T-cell (primary cell): ENCODE data around the gene AKAP6. TPM values are rescaled to one million over a fixed set of nuclear protein-coding genes. Genes with fewer than 3 reads are reported as not detected.

Experiments used
- ATAC-seq, 4 experiments: fragments of 200-7000 bp in 3 of 4; fragments of 150-1000 bp in 1 of 4; cut with Tn5 transposase; replicated peaks in 1 of 4; 1 replicate in 3 of 4; 2 replicates in 1 of 4; pipeline ENCODE4 v1.10.0; 2021; ENCODE audit warnings: moderate library complexity in 3 of 4, mild to moderate bottlenecking in 2 of 4, moderate number of reproducible peaks in 1 of 4
- CTCF ChIA-PET, 2 donors: fragments of 300-600 bp; sonication (Branson Sonifier 250); formaldehyde crosslinking; loops; one replicate each; lab custom pipeline; 2022; ENCODE audit warnings: antibody characterized with exemption in 2 of 2; lab: Charles Lee
- POLR2A ChIA-PET, 2 donors: fragments of 300-600 bp; sonication (Branson Sonifier 250); formaldehyde crosslinking; loops; one replicate each; lab custom pipeline; 2022; ENCODE audit warnings: antibody characterized with exemption in 2 of 2; lab: Charles Lee
- DNase-seq, 35 experiments: peaks; one replicate each; pipeline versions ENCODE4 v3.0.0 to v3.0.0-alpha.2; 2013 to 2023
- H3K27ac ChIP-seq: one replicate; pipeline ENCODE4 v1.5.1; 2013; ENCODE audit warnings: low read length
- H3K27me3 ChIP-seq, 2 experiments: replicated peaks in 1 of 2; 1 replicate in 1 of 2; 2 replicates in 1 of 2; pipeline versions ENCODE4 v1.6.1 to v1.7.0; 2013; ENCODE audit warnings: low read length in 1 of 2, mixed read lengths in 1 of 2; ENCODE audit not compliant: control insufficient read depth in 2 of 2, insufficient read depth in 2 of 2; ENCODE audit errors: extremely low read depth in 1 of 2
- H3K36me3 ChIP-seq, 2 donors: 1 replicate in 1 of 2; 2 replicates in 1 of 2; pipeline versions ENCODE4 v1.6.1 to v1.7.0; 2013; ENCODE audit warnings: low read length in 1 of 2; ENCODE audit not compliant: control insufficient read depth in 2 of 2, insufficient read depth in 1 of 2; ENCODE audit errors: extremely low read depth in 1 of 2
- H3K4me1 ChIP-seq, 2 experiments: 1 replicate in 1 of 2; 2 replicates in 1 of 2; pipeline versions ENCODE4 v1.6.1 to v1.7.0; 2013; ENCODE audit warnings: low read length in 2 of 2, mixed read lengths in 1 of 2; ENCODE audit not compliant: insufficient read depth in 2 of 2, control insufficient read depth in 1 of 2; ENCODE audit errors: extremely low read depth in 1 of 2
- H3K4me3 ChIP-seq, 2 donors: 1 replicate in 1 of 2; 2 replicates in 1 of 2; pipeline versions ENCODE4 v1.5.1 to v1.7.0; 2013; ENCODE audit warnings: mild to moderate bottlenecking in 2 of 2, low read length in 1 of 2, moderate library complexity in 1 of 2; ENCODE audit not compliant: control insufficient read depth in 1 of 2; ENCODE audit errors: extremely low read depth in 1 of 2
- H3K9me3 ChIP-seq: 2 replicates; pipeline ENCODE4 v1.7.0; 2013
- H3K27ac Mint-ChIP-seq, 2 donors: one replicate each; pipeline ENCODE4 v1.8.0; 2020 to 2021; ENCODE audit warnings: mild to moderate bottlenecking in 2 of 2, mixed read lengths in 2 of 2
- H3K27me3 Mint-ChIP-seq, 2 donors: one replicate each; pipeline ENCODE4 v1.8.0; 2021 to 2022; ENCODE audit warnings: mixed read lengths in 2 of 2
- H3K36me3 Mint-ChIP-seq: one replicate; pipeline ENCODE4 v1.8.0; 2021; ENCODE audit warnings: mixed read lengths
- H3K4me1 Mint-ChIP-seq, 3 donors: one replicate each; pipeline ENCODE4 v1.8.0; 2020 to 2022; ENCODE audit warnings: mixed read lengths in 3 of 3, mild to moderate bottlenecking in 1 of 3
- H3K4me3 Mint-ChIP-seq, 3 donors: one replicate each; pipeline ENCODE4 v1.8.0; 2020 to 2022; ENCODE audit warnings: mild to moderate bottlenecking in 3 of 3, mixed read lengths in 3 of 3, moderate library complexity in 3 of 3
- H3K9me3 Mint-ChIP-seq, 3 donors: one replicate each; pipeline ENCODE4 v1.8.0; 2020 to 2022; ENCODE audit warnings: mixed read lengths in 3 of 3
- WGBS: methylation state at CpG from one replicate; pipeline ENCODE4 v1.1.5; 2013; ENCODE audit warnings: missing lambda C conversion rate; ENCODE audit not compliant: insufficient coverage; 5-methylcytosine and 5-hydroxymethylcytosine counted together
- total RNA-seq, 35 experiments: library from RNA in 6 of 35; stranded (reverse) in 6 of 35; fragments of 120-200 nt in 1 of 35; gene quantifications; one replicate each; pipeline versions ENCODE4 v1.2.1 to v1.2.4 and lab custom pipeline; 2013 to 2026

Gene AKAP6
- total RNA-seq = 1 to 10 TPM; 1.7 to 6.6 (median 2.6) TPM
- total RNA-seq (2013) = 2.8 TPM
- total RNA-seq (lab: John Stamatoyannopoulos, UW) = 0.65 to 4.9 (median 1.6) reads per million in 29 experiments

GRCh38 chr14:32329146-32329545 lies at the start of gene AKAP6:
Gene AKAP6, plus strand, starts transcription at chr14:32329298. Its CDS starts 104,196 bp downstream, at chr14:32433494.
- Mint-ChIP-seq H3K36me3 (no peaks in the 10 kb centered on the region), H3K27ac (no peak within 1 kb of the TSS), H3K9me3 (peaks cover 0 to 14% (median 13%) of the 10 kb centered on the region in 3 donors), H3K27me3 (no peaks in the 10 kb centered on the region), H3K4me3 (no peak within 1 kb of the TSS), H3K4me1 (peaks cover 0 to 3% (median 0%) of the 10 kb centered on the region in 3 donors)
- Histone ChIP-seq H3K4me3 (no peak within 1 kb of the TSS), H3K27ac (no peak within 1 kb of the TSS), H3K36me3 (no peaks in the 10 kb centered on the region), H3K4me1 (no peaks in the 10 kb centered on the region), H3K27me3 (no peaks in the 10 kb centered on the region), H3K9me3 (no peaks in the 10 kb centered on the region)
- WGBS = 92% methylated on average over 6 of the region's 7 CpGs
- ChIA-PET POLR2A (interaction anchor here in 1 of 2 donors (0.6 kb wide), 1 partner anchor 32 kb away, joined by 8 read pairs; no protein-coding TSS in a partner anchor), CTCF (no interaction called here)
- no peak for ATAC-seq
- no peak for DNase-seq

- CTCF ChIA-PET = no interaction called here
- POLR2A ChIA-PET = no interaction called here
These were observed 42.5 kb upstream of the AKAP6 start for GRCh38 chr14:32286602-32287001.

GRCh38 chr14:32296366-32296765 lies 32.7 kb upstream of the AKAP6 start:
- H3K4me3 ChIP-seq = no peak overlapping the region
- no peaks in the 10 kb centered on the region for H3K27me3 Mint-ChIP-seq
- H3K27ac ChIP-seq = no peak overlapping the region
- H3K36me3 ChIP-seq = no peaks in the 10 kb centered on the region
- no peaks in the 10 kb centered on the region for H3K4me1 Mint-ChIP-seq
- no peaks in the 10 kb centered on the region for H3K9me3 ChIP-seq
- no peaks in the 10 kb centered on the region for H3K4me1 ChIP-seq
- WGBS = no CpG with 5 or more reads among the region's 3 CpGs
- ChIA-PET CTCF (no interaction called here), POLR2A (no interaction called here)
- DNase-seq (no peak), ATAC-seq (no peak)
- H3K27ac Mint-ChIP-seq = no peak overlapping the region
- H3K27me3 ChIP-seq = peaks cover 0 to 3% of the 10 kb centered on the region in 2 experiments
- no peak overlapping the region for H3K4me3 Mint-ChIP-seq
- peaks cover 0 to 3% (median 0%) of the 10 kb centered on the region in 3 donors for H3K9me3 Mint-ChIP-seq
- H3K36me3 Mint-ChIP-seq = no peaks in the 10 kb centered on the region

More at GRCh38 chr14:32286602-32287001, 42.5 kb upstream of the AKAP6 start:
- Mint-ChIP-seq H3K27me3 (peaks cover 0 to under 1% of the 10 kb centered on the region in 2 donors), H3K9me3 (peaks cover 6 to 25% (median 17%) of the 10 kb centered on the region in 3 donors), H3K36me3 (peaks cover 23% of the 10 kb centered on the region), H3K27ac (no peak overlapping the region), H3K4me1 (no peaks in the 10 kb centered on the region), H3K4me3 (no peak overlapping the region)
- no peak overlapping the region for H3K4me3 ChIP-seq
- H3K27me3 ChIP-seq = peaks cover 0 to 2% of the 10 kb centered on the region in 2 experiments
- WGBS = no CpG with 5 or more reads among the region's 1 CpG
- ATAC-seq = no peak
- no peaks in the 10 kb centered on the region for H3K9me3 ChIP-seq
- no peaks in the 10 kb centered on the region for H3K36me3 ChIP-seq
- no peak for DNase-seq
- H3K4me1 ChIP-seq = no peaks in the 10 kb centered on the region
- H3K27ac ChIP-seq = no peak overlapping the region

- WGBS = 80% methylated on average over 1 of the region's 3 CpGs
- Histone ChIP-seq H3K4me1 (no peaks in the 10 kb centered on the region), H3K27me3 (peaks cover 0 to 3% of the 10 kb centered on the region in 2 experiments), H3K4me3 (no peak overlapping the region), H3K36me3 (no peaks in the 10 kb centered on the region), H3K27ac (no peak overlapping the region), H3K9me3 (no peaks in the 10 kb centered on the region)
- ChIA-PET POLR2A (no interaction called here), CTCF (no interaction called here)
- Mint-ChIP-seq H3K4me1 (no peaks in the 10 kb centered on the region), H3K27ac (no peak overlapping the region), H3K36me3 (no peaks in the 10 kb centered on the region), H3K27me3 (no peaks in the 10 kb centered on the region), H3K9me3 (no peaks in the 10 kb centered on the region), H3K4me3 (no peak overlapping the region)
- no peak for ATAC-seq
- DNase-seq = no peak
These were observed 30.8 kb upstream of the AKAP6 start for GRCh38 chr14:32298346-32298745.

GRCh38 chr14:32300136-32300535 lies 29.0 kb upstream of the AKAP6 start:
- CTCF ChIA-PET = interaction anchor here in 1 of 2 donors (0.6 kb wide), 1 partner anchor 1098 kb away, joined by 3 read pairs; no protein-coding TSS in a partner anchor
- 30% methylated on average over 1 of the region's 1 CpG for WGBS
- peaks cover 0 to 3% of the 10 kb centered on the region in 2 experiments for H3K27me3 ChIP-seq
- no peaks in the 10 kb centered on the region for H3K4me1 ChIP-seq
- Mint-ChIP-seq H3K27me3 (no peaks in the 10 kb centered on the region), H3K4me3 (no peak overlapping the region), H3K4me1 (no peaks in the 10 kb centered on the region), H3K27ac (no peak overlapping the region), H3K9me3 (no peaks in the 10 kb centered on the region), H3K36me3 (no peaks in the 10 kb centered on the region)
- DNase-seq = no peak
- no peaks in the 10 kb centered on the region for H3K36me3 ChIP-seq
- no peak overlapping the region for H3K4me3 ChIP-seq
- H3K9me3 ChIP-seq = no peaks in the 10 kb centered on the region
- H3K27ac ChIP-seq = no peak overlapping the region
- no peak for ATAC-seq
- POLR2A ChIA-PET = no interaction called here

GRCh38 chr14:32303865-32304264 lies 25.2 kb upstream of the AKAP6 start:
- peaks cover 0 to 3% of the 10 kb centered on the region in 2 experiments for H3K27me3 ChIP-seq
- H3K4me1 Mint-ChIP-seq = no peaks in the 10 kb centered on the region
- no peaks in the 10 kb centered on the region for H3K9me3 Mint-ChIP-seq
- no peaks in the 10 kb centered on the region for H3K36me3 ChIP-seq
- ChIA-PET CTCF (no interaction called here), POLR2A (no interaction called here)
- ATAC-seq (no peak), DNase-seq (no peak)
- no peak overlapping the region for H3K27ac Mint-ChIP-seq
- H3K4me1 ChIP-seq = no peaks in the 10 kb centered on the region
- H3K4me3 Mint-ChIP-seq = no peak overlapping the region
- no peaks in the 10 kb centered on the region for H3K9me3 ChIP-seq
- no peak overlapping the region for H3K27ac ChIP-seq
- H3K36me3 Mint-ChIP-seq = no peaks in the 10 kb centered on the region
- no peaks in the 10 kb centered on the region for H3K27me3 Mint-ChIP-seq
- H3K4me3 ChIP-seq = no peak overlapping the region

GRCh38 chr14:32304296-32304695 lies 24.8 kb upstream of the AKAP6 start:
- Mint-ChIP-seq H3K36me3 (no peaks in the 10 kb centered on the region), H3K9me3 (no peaks in the 10 kb centered on the region), H3K27me3 (no peaks in the 10 kb centered on the region), H3K4me3 (no peak overlapping the region), H3K27ac (no peak overlapping the region), H3K4me1 (no peaks in the 10 kb centered on the region)
- DNase-seq (no peak), ATAC-seq (no peak)
- ChIA-PET CTCF (no interaction called here), POLR2A (no interaction called here)
- no peak overlapping the region for H3K27ac ChIP-seq
- no peak overlapping the region for H3K4me3 ChIP-seq
- 100% methylated on average over 1 of the region's 3 CpGs for WGBS
- peaks cover 0 to 3% of the 10 kb centered on the region in 2 experiments for H3K27me3 ChIP-seq
- H3K4me1 ChIP-seq = no peaks in the 10 kb centered on the region
- H3K36me3 ChIP-seq = no peaks in the 10 kb centered on the region
- H3K9me3 ChIP-seq = no peaks in the 10 kb centered on the region
